ENCODE measurements around the gene SVOP.

Gene SVOP

DNA sequence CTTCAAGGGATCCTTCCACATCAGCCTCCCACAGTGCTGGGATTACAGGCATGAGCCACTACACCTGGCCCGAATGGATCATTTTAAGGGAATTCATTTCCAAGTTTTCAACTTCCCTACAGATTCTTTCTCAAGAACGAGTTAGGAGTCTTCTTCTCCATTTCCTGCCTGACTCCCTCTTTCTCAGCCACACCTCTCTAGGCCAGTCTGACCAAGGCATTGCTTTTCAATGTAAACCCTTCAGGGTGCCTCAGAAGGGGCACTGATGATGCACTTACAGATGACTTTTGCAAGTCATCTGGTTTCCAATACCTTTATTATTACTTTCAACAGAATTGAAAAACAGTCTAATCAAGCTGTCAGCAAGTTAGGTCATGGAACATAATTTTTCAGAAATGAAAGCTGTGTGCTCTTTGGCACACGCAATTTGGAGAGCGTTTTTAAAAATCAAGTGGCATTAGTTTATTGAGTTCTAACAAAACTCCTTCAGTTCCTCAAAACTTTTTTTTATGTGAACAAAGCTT is 47.2 kb downstream of the SVOP start:
- no peak for DNase-seq

DNA sequence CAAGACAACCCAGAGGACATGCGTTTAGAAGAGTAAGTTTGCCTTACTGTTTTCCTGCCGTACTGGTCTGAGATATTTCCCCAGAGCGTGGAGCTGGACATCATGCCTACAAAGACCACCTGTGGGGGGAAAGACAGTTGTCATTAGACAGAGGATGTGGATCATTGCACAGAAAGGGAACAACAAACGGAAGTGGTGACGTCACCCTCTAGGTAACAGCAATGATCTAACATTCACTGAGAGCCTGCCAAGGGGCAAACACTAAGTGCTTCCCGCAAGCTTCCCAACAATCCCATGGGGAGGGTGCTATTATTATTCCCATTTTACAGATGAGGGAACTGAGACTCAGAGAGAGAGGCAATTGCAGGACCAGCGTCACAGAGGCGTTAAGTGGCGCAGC is 48.5 kb downstream of the SVOP start:
- no peak for DNase-seq

DNA sequence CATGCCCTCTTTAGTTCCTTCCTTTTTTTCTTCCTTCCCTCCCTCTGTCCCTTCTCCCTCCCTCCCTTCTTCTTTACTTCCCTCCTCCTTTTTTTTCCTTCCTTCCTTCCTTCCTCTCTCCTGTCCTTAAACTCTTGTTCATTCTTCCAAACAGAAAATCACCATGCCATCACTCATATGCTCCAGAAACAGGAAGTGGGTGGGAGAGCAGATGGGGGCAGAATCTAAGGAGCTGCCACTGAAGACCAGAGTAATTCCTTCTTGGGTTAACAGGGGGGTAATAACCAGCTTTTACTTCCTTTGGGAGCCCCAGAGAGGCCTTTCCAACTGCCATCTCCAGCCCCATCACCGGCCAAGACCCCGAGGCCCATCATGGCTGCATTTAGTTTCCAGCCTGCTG is 51.2 kb downstream of the SVOP start:
- no peak for DNase-seq

DNA sequence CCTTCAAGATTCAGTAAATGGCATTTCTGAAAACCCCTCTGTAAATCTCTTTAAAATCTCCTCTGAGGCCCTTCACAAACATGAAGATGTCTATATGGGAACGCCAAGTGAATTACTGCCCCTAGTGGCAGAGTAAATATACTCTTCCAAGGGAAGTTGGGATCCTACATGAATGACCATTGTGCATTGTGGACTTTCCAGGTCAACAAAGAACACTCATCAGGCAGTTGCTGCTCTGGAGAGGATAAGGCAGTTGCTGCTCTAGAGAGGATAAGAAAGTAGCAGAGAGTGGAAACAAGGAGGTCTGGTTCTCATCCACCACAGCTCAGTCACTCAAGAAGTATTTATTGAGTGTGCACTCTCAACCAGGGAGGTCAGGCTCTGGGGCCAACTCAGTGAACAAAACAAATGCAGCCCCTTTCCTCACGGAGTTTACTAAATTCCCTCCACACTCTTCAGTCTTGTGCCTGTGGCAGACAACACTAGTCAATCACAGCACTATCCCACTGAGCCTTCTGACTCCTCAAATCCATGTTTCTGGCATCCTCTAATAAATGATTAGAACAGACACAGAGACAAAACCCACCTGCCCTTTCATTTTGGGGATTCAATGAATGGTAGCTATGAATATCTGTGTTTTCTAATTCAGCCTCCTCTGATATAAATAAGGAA is 52.9 kb downstream of the SVOP start:
- no peak for DNase-seq

DNA sequence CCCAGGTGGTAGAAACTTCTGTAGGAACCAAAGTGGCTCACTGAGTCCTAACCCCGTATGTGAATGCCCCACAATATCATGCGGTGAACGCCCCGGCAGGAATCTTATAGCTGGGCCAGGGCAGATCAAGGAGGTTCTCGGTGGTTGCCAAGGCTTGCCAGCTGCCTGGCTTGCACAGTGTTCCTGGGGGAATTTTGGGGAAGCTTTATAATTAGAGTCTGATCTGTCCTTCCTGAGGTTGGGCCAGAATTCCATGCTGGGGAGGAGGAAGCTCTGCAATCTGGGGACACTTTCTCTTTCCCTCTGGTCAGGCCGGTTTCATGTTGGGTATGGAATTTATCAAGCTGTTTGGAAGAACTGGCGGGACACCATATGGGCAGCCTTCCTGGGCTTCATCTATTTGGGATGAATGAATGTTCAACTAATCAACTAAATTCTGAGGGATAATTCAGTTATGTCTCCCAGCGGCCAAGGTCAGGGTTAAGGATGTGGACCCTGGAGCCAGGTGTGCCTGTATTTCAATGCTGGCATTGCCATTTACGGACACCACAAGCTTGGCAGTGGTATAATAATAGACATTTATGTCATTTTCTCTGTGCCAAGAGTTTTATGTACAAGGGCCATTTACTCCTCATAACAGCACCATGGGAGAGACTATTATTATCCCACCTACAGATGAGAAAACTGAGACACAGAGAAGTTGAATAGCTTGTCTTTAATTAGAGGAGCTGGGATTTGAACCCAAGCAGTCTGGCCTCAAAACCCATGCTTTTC is 54.3 kb downstream of the SVOP start:
- no peak for DNase-seq

DNA sequence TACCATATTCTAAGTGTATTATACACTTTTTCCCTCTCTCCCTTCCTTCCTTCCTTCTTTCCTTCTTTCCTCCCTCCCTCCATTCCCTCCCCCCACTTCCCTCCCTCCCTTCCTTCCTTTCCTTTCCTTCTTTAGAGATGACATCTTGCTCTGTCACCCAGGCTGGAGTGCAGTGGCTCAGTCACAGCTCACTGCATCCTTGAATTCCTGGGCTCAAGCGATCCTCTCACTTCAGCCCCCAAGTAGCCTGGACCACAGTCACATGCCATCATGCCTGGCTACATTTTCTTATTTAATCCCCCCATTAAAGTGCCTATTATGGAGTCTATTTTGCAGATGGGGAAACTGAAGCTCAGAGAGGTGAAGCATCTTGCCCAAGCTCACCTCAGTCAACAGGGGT is 55.0 kb downstream of the SVOP start:
- no peak for DNase-seq

DNA sequence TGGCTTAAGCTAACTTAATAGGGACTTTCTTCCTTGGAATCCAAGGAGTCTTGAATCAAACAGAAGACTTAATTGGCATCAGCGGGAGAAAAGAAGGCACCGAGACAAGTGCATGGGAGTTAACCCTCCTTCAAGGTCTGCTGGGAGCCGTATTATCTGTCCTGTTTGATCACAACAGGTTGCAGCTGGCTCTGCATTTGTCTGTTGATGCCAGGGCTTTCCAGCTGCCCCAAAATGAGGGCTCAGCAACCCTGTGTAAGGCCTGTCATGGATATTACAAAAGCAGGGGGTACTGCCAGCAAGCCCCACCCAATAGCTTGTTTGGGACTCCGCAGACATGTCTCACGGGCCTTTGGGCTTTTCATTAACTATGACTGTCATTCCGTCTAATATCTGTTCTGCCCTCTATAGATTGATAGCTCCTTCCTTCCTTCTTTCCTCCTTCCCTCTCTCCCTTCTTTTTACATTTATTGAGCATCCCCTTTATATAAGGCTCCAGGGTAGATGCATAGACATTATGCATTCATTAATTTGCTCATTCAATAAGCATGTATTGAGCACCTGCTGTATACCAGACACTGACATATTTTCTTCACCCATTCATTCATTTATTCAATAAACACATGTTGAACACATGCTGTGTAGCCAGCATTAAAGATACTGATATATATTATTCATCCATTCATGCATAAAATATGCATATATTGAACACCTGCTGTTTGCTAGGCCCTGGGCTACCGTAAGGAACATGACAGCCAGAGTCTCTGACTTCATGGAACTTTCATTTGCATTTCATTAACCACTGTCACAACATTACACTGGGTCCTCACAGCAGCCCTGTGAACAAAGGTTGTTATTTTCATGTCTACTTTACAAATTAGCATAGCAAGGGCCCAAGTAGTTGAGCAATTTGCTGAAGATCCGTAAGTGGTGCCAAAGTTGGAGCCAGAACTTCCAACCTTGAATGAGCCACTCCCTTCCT is 56.2 kb downstream of the SVOP start:
- no peak for DNase-seq

DNA sequence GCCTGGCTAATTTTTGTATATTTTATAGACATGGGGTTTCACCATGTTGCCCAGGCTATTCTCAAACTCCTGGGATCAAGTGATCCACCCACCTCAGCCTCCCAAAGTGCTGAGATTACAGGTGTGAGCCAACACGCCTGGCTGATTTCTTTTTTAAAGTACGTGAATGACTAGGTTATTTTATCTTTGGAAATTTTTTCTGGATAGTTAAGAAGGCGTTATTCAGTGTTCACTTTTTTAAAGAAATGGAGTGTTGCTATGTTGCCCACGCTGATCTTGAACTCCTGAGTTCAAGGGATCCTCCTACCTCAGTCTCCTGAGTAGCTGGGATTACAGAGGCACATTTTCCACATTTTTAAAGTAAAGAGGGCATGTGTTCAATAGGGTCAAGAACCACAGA is 58.6 kb downstream of the SVOP start:
- DNase-seq, result no peak

DNA sequence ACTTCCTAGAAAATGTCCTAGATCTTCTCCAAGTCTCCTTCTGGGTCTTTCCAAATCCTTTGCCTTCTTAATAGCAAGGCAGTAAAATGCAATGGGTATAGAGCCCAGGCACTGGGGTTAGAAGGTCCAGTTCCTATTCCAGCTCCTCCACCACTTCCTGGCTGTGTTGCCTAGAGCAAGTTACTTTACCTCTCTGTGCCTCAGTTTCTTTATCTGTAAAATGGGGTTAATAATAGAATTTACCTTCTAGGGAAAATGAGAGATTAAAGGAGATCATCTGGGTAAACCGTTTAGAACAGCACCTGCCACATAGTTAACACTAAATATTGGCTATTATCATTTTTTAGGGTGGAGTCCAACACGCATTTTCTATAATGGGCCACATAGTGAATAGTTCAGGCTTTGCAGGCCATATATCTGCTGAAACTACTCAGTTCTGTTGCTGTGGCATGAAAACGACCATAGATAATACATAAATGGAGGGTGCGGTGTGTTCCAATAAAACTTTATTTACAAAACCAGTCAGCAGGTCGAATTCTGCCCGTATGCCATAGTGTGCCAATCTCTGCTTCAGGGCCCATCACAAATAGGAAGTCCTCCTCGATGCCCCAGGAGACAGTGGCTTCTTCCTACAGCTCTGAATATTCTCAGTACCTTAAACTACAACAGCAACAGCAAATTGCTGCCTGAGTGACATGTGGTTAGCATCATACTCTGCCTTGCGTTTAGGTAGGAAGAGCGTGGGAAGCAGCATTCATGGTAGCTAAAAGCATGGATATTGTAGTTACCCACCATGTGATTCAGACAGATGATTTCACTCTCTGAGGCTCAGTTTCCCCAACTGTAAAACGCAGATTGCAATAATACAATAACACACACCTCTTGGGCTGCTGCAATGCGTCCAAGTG is 60.9 kb downstream of the SVOP start:
- DNase-seq, result no peak

DNA sequence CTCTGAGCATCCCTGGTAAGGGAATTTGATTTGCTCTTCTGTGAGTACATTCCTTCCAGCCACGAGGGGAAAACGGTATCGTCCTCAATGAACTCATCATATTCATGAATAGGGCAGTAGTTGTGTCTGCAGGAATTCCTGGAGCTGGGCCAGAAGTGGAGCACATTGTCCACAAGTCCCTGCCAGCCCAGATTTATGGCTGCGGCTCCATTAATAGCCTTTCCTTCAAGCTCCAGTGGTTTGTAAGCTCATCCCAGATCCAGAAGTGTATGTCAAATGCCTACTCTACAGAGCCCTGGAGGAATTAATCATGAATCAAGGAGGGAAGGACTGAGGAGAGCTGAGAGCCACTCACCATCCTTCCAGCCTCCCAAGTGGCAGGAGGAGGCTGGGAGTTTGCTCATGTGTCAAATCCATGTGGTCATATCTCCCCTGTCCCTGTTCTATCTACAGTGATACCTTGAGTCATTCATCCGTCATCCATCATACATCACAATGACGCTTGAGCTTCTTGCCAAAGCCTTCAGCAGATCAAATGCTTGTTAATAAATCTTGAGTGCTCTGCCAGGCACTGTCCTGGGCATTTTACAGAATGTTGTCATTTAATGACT is 65.5 kb downstream of the SVOP start:
- DNase-seq, result no peak

DNA sequence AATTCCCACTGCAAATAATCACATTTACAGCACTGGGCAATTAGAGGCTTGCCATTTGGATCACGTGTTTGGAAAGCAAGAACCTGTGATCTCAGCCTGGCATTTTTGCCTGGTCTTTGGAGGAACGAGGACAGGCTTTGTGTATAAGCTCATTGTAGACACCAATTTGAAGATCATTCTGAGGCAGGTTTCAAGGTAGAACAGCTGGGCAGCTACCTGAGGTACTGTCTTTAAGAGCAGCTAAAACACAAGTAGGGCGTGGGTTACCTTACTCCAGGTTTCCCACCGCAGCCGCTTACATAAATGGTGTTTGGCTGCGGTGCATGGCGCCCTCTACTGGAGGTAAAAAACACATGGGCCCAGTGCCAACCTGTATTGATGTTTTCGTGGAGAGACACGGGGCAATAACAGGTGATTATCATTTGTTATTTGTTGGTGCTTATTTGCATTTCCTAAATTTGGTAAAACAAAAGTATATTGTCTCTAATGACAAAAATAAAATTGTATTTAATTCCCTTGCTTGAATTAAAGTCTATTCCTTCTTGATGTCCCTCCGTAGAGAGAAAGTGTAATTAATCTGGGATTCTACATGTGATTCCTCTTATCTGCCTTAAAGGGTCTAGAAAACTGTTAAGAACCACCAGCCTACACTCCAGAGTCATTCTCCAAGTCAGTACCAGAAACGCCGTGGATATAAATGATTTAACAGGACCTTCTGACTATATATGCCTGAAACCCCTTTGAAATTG is 69.7 kb downstream of the SVOP start:
- DNase-seq, result peak; percentile 50

DNA sequence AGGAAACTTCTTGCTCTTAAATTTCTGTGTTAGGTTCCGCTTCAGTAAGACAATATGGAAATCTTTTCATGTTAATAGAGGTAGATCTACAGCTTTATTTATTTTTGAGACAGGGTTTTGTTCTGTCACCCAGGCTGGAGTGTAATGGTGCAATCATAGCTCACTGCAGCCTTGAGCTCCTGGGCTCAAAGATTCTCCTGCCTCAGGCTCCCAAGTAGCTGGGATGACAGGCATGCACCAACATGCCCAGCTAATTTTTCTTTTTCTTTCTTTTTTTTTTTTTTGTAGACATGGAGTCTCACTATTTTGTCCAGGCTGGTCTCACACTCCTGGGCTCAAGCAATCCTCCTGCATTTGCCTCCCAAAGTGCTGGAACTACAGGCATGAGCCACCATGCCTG is 70.9 kb downstream of the SVOP start:
- no peak for DNase-seq

DNA sequence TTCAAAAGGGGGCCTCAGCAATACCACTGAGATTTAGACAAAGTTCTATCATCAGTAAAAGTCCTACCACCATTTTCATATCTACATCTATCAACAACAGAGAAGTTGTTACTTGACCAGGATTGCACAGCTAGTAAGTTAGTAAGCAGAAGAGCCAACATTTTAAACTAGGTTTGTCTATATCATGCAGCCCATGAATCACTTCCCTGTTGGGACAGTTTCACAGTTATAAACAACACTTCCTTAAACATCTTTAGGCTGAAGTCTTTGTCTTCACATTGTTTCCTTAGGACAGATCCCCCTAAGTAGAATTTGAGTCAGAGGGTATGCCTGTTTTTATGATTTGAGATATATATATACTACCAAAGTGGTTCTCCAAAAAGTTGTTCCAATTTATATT is 72.5 kb downstream of the SVOP start:
- DNase-seq, result no peak

DNA sequence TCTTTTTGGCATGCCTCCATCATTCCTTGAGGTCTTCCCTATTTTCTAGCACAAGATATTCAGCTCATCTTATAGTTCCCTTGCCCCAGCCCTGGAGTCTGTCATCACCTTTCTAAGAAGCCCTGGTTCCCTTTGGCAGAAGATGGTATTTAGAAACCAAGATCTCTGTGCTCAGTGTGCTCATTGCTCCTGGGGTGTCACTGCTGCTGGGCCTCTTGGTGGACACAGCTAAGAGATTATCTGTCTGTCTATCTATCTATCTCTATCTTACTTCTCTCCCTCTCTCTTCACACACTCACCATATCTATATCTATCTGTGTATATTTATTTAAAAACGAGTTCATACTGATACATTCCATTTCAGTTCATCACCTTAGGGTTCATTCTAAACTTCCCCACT is 73.8 kb downstream of the SVOP start:
- DNase-seq, result no peak

DNA sequence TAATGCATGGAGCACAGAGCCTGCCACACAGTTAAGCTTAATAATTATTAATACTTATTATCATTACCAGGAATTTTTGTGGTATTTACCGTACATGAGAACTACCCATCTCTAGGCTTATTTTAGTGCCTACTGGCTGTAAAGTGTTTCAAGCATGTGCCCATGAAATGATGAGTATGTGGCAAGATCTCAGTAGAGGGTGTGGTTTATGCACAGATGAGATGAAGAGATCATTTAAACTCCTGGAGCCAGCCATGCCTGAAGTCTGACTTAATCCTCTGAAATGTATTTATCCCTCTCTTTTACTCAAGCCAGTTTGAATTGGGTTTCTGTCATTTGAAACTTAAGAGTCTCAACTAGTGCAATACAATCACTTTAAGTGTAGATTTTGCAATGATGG is 80.7 kb downstream of the SVOP start:
- no peak for DNase-seq

DNA sequence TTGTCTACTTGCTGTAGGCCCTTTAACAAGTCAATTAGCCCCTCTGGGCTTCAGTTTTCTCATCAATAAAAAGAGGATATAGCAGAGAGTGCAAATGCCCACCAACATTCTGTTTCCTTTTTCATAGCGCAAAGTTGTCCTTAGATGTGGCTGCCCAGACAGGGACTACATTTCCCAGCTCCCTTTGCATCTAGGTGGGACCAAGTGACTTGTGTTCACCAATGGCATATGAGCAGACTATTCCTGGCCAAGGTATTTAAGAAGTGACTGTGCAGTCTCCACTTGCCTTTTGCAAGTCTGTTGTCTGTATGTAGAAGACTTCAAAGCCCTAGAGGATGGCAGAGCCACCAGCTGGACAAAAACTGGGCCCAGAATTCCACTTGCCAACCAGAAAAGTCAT is 81.3 kb downstream of the SVOP start:
- DNase-seq, result no peak

DNA sequence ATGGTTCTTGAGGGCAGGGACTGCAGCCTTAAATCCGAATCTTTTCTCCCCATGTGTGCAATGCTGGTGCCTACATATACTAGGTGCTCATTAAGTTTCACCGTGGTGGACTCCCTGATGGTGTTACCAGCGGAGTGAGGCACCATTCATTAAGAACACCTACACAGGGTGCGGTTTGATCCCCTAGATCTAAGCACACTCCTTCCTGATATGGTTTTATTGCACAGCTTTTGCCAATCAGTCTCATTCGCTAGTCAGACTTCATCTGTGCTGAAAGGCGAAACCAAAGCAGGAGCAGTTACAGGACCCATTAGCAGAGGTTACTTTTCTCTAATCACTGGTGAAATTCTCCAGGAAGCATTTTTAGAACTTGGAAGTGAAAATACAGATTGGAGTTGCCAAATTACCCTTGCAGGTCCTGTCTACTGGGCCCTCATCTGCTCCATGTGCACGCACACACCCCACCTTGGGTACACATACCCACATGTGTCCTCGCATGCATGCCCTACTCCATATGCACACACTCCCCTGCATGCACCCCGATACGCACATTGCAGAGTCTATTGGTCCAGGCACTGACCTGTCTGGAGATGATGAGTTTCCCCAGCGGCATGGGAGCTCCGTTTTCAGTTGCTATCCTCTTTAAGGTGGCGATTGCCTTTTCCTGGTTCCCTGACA is 82.5 kb downstream of the SVOP start:
- no peak for DNase-seq

DNA sequence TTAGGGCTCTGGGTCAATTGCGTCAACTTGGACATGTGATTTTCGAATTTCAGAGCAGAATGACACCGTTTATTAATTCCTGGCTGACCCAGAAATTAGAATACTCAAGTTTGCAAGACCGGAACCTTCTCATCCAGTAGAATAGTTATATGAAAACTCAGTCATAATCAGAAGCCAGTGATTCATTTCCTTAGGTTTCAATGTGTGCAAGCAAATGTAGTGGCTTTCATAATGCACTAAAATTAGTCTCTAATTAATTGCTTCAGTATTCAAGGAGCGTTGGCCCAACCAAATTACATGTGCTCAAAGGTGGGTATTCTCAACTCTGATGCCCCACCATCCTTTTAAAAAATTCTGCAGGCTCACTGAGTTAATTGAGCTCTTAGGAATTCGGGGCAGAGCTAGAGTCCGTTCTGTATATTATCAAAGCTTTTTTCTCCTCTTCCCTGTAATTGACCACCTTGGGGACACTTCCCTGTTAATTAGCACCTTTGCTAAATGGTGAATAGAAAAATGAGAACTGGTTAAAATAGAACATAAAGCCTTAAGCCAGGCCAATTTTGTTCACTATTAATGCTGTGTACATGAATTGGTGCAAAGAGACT is 85.6 kb downstream of the SVOP start:
- no peak for DNase-seq

DNA sequence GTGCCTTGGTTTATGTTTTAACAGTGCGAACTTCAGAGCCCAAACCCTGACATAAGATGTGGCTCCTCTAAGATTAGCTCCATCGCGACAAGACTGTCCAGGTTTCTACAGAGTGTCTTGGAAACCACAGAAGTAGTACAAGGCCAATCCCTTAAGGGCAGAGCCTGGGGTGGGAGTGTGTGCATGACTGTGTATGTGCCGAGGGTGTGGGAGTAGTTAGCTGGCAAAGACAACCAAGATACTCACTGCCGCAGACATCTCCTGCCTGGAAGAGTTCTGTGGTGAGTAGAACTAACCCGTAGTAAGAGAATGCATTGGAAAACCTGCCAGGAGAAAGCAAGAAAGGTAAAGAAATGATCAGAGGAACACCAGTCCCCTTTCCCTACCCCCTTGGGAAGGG is 86.9 kb downstream of the SVOP start:
- no peak for DNase-seq

DNA sequence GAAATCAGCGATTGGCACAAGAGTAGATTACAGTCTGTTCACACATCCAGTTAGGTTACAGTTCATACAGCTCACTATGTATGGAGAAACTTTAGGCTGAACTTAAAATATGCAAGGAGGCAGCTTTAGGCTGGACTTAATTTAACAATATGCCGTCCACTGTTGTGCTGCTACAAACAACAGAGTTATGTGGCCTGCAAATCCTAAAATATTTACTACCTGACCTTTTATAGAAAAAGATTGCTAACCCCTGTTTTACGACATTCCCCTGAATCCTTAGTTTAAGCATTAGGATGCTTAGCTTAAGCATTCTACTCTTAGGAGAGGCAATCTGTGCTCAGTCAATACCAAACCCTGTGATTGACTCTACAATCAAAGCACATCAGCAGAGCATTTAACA is 90.1 kb downstream of the SVOP start:
- no peak for DNase-seq

Measured in NCI-H1930 (cell line).